WTC11 (cell line): ENCODE results near the gene LMAN2. TPM values are rescaled to one million over a fixed set of nuclear protein-coding genes. Genes with fewer than 3 reads are reported as not detected.

Experiments
- ATAC-seq: fragments of 200-7000 bp; cut with Tn5 transposase; 2 replicates; pipeline ENCODE4 v1.10.0; 2021; ENCODE audit warnings: mild to moderate bottlenecking, moderate library complexity
- CTCF ChIA-PET: fragments of 300-600 bp; sonication (Branson Sonifier 250); formaldehyde crosslinking; loops from one replicate; lab custom pipeline; 2021; ENCODE audit warnings: antibody characterized with exemption; lab: Charles Lee
- POLR2A ChIA-PET: fragments of 350-600 bp; sonication (Branson Sonifier 250); formaldehyde crosslinking; loops from one replicate; lab custom pipeline; 2021; ENCODE audit warnings: antibody characterized with exemption; lab: Charles Lee
- DNase-seq: peaks from one replicate; pipeline ENCODE4 v3.0.0; 2021; ENCODE audit warnings: low spot score
- H3K27ac Mint-ChIP-seq: 2 replicates; pipeline ENCODE4 v1.8.0; 2021; ENCODE audit warnings: mixed read lengths
- H3K27me3 Mint-ChIP-seq: 2 replicates; pipeline ENCODE4 v1.8.0; 2021; ENCODE audit warnings: low read depth, mild to moderate bottlenecking, moderate library complexity, mixed read lengths
- H3K36me3 Mint-ChIP-seq: 2 replicates; pipeline ENCODE4 v1.8.0; 2021; ENCODE audit warnings: mixed read lengths
- H3K4me1 Mint-ChIP-seq: 2 replicates; pipeline ENCODE4 v1.8.0; 2022; ENCODE audit warnings: mixed read lengths
- H3K4me3 Mint-ChIP-seq: 2 replicates; pipeline ENCODE4 v1.8.0; 2021; ENCODE audit warnings: mild to moderate bottlenecking, moderate library complexity, mixed read lengths
- H3K9me3 Mint-ChIP-seq: 2 replicates; pipeline ENCODE4 v1.8.0; 2021; ENCODE audit warnings: mixed read lengths
- ATF1 ChIP-seq: sonication (generic); formaldehyde crosslinking; IDR thresholded peaks from 2 replicates; pipeline ENCODE4 v1.8.1; 2023; ENCODE audit warnings: mild to moderate bottlenecking, moderate library complexity, missing genetic modification reagents
- CREB1 ChIP-seq: sonication (generic); formaldehyde crosslinking; IDR thresholded peaks from 2 replicates; pipeline ENCODE4 v1.8.0; 2023; ENCODE audit warnings: mild to moderate bottlenecking, missing genetic modification reagents
- ELF4 ChIP-seq: sonication (generic); formaldehyde crosslinking; IDR thresholded peaks from 2 replicates; pipeline ENCODE4 v1.8.1; 2022; ENCODE audit warnings: low read depth, mild to moderate bottlenecking, moderate library complexity, missing genetic modification reagents
- ERG ChIP-seq: fragments of 250-450 bp; sonication (Bioruptor Pico); IDR thresholded peaks from 2 replicates; pipeline ENCODE4 v1.8.0; 2021; ENCODE audit warnings: mild to moderate bottlenecking
- FOXJ3 ChIP-seq: sonication (generic); formaldehyde crosslinking; IDR thresholded peaks from 2 replicates; pipeline ENCODE4 v1.9.0; 2021; ENCODE audit warnings: missing genetic modification reagents, mild to moderate bottlenecking, borderline replicate concordance
- FOXK1 ChIP-seq: sonication (generic); formaldehyde crosslinking; IDR thresholded peaks from 2 replicates; pipeline ENCODE4 v1.8.0; 2022; ENCODE audit warnings: mild to moderate bottlenecking, moderate library complexity, missing genetic modification reagents
- NFATC4 ChIP-seq: fragments of 250-450 bp; sonication (Bioruptor Pico); IDR thresholded peaks from 2 replicates; pipeline ENCODE4 v1.9.0; 2021; ENCODE audit warnings: mild to moderate bottlenecking
- NR3C1 ChIP-seq: sonication (generic); formaldehyde crosslinking; conservative IDR thresholded peaks from 2 replicates; pipeline ENCODE4 v1.8.1; 2023; ENCODE audit warnings: low read depth, mild to moderate bottlenecking, missing genetic modification reagents
- SMAD3 ChIP-seq: sonication (generic); formaldehyde crosslinking; IDR thresholded peaks from 2 replicates; pipeline ENCODE4 v1.8.0; 2022; ENCODE audit warnings: missing genetic modification reagents, mild to moderate bottlenecking, borderline replicate concordance
- SOX15 ChIP-seq: fragments of 250-450 bp; sonication (Bioruptor Pico); IDR thresholded peaks from 2 replicates; pipeline ENCODE4 v1.9.0; 2021; ENCODE audit warnings: mild to moderate bottlenecking
- SP1 ChIP-seq: sonication (generic); formaldehyde crosslinking; conservative IDR thresholded peaks from 2 replicates; pipeline ENCODE4 v1.8.1; 2022; ENCODE audit warnings: missing genetic modification reagents
- TEAD4 ChIP-seq: sonication (generic); formaldehyde crosslinking; IDR thresholded peaks from 2 replicates; pipeline ENCODE4 v1.8.0; 2022; ENCODE audit warnings: mild to moderate bottlenecking, missing genetic modification reagents
- ZNF219 ChIP-seq: sonication (generic); formaldehyde crosslinking; IDR thresholded peaks from 2 replicates; pipeline ENCODE4 v1.8.0; 2023; ENCODE audit warnings: missing genetic modification reagents, mild to moderate bottlenecking, borderline replicate concordance
- ZNF281 ChIP-seq: sonication (generic); formaldehyde crosslinking; IDR thresholded peaks from 2 replicates; pipeline ENCODE4 v1.8.0; 2023; ENCODE audit warnings: mild to moderate bottlenecking, missing genetic modification reagents
- ZNF396 ChIP-seq: fragments of 250-450 bp; sonication (Bioruptor Pico); IDR thresholded peaks from 2 replicates; pipeline ENCODE4 v1.8.0; 2021; ENCODE audit warnings: mild to moderate bottlenecking, moderate library complexity, borderline replicate concordance
- ZNF416 ChIP-seq: fragments of 250-450 bp; sonication (Bioruptor Pico); IDR thresholded peaks from 2 replicates; pipeline ENCODE4 v1.9.0; 2021; ENCODE audit warnings: mild to moderate bottlenecking, inconsistent platforms
- total RNA-seq: library from RNA; stranded (reverse); gene quantifications from 3 replicates; pipeline ENCODE4 v1.2.3, GENCODE V29; 2021
- TF ChIP-seq, protein P1 (sequence below): sonication (generic); formaldehyde crosslinking; IDR thresholded peaks from 2 replicates; pipeline ENCODE4 v1.8.1; 2022; ENCODE audit warnings: low read depth, missing genetic modification reagents, borderline replicate concordance
- TF ChIP-seq, protein P2 (sequence below): fragments of 250-450 bp; sonication (Bioruptor Pico); IDR thresholded peaks from 2 replicates; pipeline ENCODE4 v1.9.0; 2021; ENCODE audit warnings: mild to moderate bottlenecking
- TF ChIP-seq, protein P3 (sequence below): fragments of 250-450 bp; sonication (Bioruptor Pico); IDR thresholded peaks from 2 replicates; pipeline ENCODE4 v2.1.2; 2022; ENCODE audit warnings: mild to moderate bottlenecking, moderate library complexity
- TF ChIP-seq, protein P4 (sequence below): sonication (generic); formaldehyde crosslinking; IDR thresholded peaks from 2 replicates; pipeline ENCODE4 v1.8.0; 2022; ENCODE audit warnings: mild to moderate bottlenecking, missing genetic modification reagents
- TF ChIP-seq, protein P5 (sequence below): sonication (generic); formaldehyde crosslinking; conservative IDR thresholded peaks from 2 replicates; pipeline ENCODE4 v1.8.1; 2023; ENCODE audit warnings: mild to moderate bottlenecking, low read depth, missing genetic modification reagents, moderate library complexity

LMAN2 gene
- total RNA-seq, 1 experiment from 2014 or later = 162 TPM

DNA sequence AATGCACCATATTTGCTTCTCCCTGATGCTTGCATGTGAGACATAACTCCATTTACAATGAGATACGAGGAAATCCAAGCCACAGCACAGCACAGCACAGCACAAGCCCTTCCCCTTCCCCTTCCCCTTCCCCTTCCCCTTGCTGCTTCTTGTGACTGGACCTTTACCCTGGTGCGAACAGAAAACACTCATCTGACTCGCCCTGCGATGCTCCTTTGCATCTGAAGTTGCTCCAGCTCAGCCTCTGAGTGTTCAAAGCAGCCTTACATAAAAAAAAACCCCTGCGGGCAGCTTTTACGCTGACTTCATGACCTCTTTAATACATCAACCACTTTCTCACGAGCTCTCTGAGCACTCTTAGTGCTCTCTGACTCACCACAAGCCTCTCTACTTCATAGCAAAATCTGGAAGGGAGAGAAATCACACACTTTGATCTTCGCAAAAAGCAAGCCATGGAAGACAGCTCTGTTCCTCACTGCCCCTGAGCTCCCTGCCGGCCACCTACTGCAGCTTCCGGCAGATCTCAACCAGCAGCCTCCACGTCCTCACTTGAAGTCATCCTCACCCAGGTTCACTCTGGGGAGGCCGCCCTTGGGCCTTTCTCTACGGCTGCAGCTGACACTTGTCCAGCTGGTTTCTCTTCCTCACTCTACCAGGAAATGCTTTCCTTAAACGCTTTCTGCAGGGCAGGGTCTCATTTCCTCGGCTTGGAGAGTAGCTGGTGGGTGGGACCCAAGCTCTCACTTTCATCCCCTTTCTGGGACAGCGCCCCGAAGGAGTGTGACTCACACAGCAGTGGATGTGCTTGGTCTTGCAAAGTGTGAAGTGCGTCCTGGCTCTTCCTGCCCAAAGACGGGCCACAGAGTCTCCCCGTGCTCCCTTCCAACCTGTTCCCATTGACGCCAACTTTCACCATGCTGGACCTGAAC is 38.0 kb upstream of the LMAN2 start (continued):
- TF ChIP-seq CREB1 (no peak), FOXK1 (CRISPR knock-in tag) (no peak), ZNF219 (CRISPR knock-in tag) (no peak)
- TF ChIP-seq, protein P1, sequence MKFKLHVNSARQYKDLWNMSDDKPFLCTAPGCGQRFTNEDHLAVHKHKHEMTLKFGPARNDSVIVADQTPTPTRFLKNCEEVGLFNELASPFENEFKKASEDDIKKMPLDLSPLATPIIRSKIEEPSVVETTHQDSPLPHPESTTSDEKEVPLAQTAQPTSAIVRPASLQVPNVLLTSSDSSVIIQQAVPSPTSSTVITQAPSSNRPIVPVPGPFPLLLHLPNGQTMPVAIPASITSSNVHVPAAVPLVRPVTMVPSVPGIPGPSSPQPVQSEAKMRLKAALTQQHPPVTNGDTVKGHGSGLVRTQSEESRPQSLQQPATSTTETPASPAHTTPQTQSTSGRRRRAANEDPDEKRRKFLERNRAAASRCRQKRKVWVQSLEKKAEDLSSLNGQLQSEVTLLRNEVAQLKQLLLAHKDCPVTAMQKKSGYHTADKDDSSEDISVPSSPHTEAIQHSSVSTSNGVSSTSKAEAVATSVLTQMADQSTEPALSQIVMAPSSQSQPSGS (CRISPR knock-in tag) = no peak
- TF ChIP-seq, protein P2, sequence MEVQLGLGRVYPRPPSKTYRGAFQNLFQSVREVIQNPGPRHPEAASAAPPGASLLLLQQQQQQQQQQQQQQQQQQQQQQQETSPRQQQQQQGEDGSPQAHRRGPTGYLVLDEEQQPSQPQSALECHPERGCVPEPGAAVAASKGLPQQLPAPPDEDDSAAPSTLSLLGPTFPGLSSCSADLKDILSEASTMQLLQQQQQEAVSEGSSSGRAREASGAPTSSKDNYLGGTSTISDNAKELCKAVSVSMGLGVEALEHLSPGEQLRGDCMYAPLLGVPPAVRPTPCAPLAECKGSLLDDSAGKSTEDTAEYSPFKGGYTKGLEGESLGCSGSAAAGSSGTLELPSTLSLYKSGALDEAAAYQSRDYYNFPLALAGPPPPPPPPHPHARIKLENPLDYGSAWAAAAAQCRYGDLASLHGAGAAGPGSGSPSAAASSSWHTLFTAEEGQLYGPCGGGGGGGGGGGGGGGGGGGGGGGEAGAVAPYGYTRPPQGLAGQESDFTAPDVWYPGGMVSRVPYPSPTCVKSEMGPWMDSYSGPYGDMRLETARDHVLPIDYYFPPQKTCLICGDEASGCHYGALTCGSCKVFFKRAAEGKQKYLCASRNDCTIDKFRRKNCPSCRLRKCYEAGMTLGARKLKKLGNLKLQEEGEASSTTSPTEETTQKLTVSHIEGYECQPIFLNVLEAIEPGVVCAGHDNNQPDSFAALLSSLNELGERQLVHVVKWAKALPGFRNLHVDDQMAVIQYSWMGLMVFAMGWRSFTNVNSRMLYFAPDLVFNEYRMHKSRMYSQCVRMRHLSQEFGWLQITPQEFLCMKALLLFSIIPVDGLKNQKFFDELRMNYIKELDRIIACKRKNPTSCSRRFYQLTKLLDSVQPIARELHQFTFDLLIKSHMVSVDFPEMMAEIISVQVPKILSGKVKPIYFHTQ (CRISPR knock-in tag) = no peak

- POLR2A ChIA-PET = interaction anchor here (1.5 to 1.7 kb wide), 2 partner anchors 18 to 66 kb away, joined by 4 to 5 read pairs; no protein-coding TSS in a partner anchor
- no peak for TF ChIP-seq FOXJ3 (CRISPR knock-in tag)
- TF ChIP-seq, protein P3, sequence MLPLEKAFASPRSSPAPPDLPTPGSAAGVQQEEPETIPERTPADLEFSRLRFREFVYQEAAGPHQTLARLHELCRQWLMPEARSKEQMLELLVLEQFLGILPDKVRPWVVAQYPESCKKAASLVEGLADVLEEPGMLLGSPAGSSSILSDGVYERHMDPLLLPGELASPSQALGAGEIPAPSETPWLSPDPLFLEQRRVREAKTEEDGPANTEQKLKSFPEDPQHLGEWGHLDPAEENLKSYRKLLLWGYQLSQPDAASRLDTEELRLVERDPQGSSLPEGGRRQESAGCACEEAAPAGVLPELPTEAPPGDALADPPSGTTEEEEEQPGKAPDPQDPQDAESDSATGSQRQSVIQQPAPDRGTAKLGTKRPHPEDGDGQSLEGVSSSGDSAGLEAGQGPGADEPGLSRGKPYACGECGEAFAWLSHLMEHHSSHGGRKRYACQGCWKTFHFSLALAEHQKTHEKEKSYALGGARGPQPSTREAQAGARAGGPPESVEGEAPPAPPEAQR (CRISPR knock-in tag) = no peak
- TF ChIP-seq NR3C1 (CRISPR knock-in tag) = no peak
- no peak for TF ChIP-seq ATF1
- TF ChIP-seq, protein P4, sequence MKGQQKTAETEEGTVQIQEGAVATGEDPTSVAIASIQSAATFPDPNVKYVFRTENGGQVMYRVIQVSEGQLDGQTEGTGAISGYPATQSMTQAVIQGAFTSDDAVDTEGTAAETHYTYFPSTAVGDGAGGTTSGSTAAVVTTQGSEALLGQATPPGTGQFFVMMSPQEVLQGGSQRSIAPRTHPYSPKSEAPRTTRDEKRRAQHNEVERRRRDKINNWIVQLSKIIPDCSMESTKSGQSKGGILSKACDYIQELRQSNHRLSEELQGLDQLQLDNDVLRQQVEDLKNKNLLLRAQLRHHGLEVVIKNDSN (CRISPR knock-in tag) = no peak
- TF ChIP-seq ZNF281 (CRISPR knock-in tag) = no peak
- TF ChIP-seq SOX15 (CRISPR knock-in tag) = no peak
- TF ChIP-seq ELF4 (CRISPR knock-in tag) = no peak
- TF ChIP-seq, protein P5, sequence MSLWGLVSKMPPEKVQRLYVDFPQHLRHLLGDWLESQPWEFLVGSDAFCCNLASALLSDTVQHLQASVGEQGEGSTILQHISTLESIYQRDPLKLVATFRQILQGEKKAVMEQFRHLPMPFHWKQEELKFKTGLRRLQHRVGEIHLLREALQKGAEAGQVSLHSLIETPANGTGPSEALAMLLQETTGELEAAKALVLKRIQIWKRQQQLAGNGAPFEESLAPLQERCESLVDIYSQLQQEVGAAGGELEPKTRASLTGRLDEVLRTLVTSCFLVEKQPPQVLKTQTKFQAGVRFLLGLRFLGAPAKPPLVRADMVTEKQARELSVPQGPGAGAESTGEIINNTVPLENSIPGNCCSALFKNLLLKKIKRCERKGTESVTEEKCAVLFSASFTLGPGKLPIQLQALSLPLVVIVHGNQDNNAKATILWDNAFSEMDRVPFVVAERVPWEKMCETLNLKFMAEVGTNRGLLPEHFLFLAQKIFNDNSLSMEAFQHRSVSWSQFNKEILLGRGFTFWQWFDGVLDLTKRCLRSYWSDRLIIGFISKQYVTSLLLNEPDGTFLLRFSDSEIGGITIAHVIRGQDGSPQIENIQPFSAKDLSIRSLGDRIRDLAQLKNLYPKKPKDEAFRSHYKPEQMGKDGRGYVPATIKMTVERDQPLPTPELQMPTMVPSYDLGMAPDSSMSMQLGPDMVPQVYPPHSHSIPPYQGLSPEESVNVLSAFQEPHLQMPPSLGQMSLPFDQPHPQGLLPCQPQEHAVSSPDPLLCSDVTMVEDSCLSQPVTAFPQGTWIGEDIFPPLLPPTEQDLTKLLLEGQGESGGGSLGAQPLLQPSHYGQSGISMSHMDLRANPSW (CRISPR knock-in tag) = no peak
- no peak for TF ChIP-seq ZNF416 (CRISPR knock-in tag)
- TF ChIP-seq SP1 (CRISPR knock-in tag) = no peak
- TF ChIP-seq ERG (CRISPR knock-in tag) = no peak
- TF ChIP-seq SMAD3 (CRISPR knock-in tag) = no peak
- TF ChIP-seq ZNF396 = no peak
- TF ChIP-seq NFATC4 (CRISPR knock-in tag) = no peak
- no peak for TF ChIP-seq TEAD4 (CRISPR knock-in tag)
- TF ChIP-seq, all 79 proteins: peak for 0
- ATAC-seq (no peak), DNase-seq (no peak)
- Mint-ChIP-seq H3K4me1 (peaks cover 26% of the 10 kb centered on the region), H3K4me3 (no peak overlapping the region), H3K27me3 (peaks cover 32% of the 10 kb centered on the region), H3K9me3 (no peaks in the 10 kb centered on the region), H3K36me3 (no peaks in the 10 kb centered on the region), H3K27ac (no peak overlapping the region)
- CTCF ChIA-PET = interaction anchor here (1.1 to 9.6 kb wide), 10 partner anchors 9 to 113 kb away, joined by 4 to 216 read pairs (median 69); partner anchors contain the start of genes GRK6, PFN3 and PRR7
These were observed 37.1 kb upstream of the LMAN2 start for GRCh38 chr5:177388521-177389052.
